NB4 (cell line): ENCODE data around the gene NATD1.

ENCODE experiments used
- DNase-seq: peaks from one replicate; pipeline ENCODE4 v3.0.0; 2010; ENCODE audit warnings: low read depth
- H3K4me3 ChIP-seq: one replicate; pipeline ENCODE4 v1.5.1; 2011; ENCODE audit warnings: mild to moderate bottlenecking, low read depth, low read length, moderate library complexity
- CTCF ChIP-seq: IDR thresholded peaks from one replicate; pipeline ENCODE4 v1.5.1; 2012; ENCODE audit warnings: low read depth, low read length
- MYC ChIP-seq: IDR thresholded peaks from 2 replicates; pipeline ENCODE4 v1.6.1; 2011; ENCODE audit warnings: low read depth, low read length
- POLR2A ChIP-seq: IDR thresholded peaks from 2 replicates; pipeline ENCODE4 v1.6.1; 2011; ENCODE audit warnings: mild to moderate bottlenecking; ENCODE audit not compliant: insufficient read length; ENCODE audit errors: extremely low read depth
- TF ChIP-seq, protein P1 (sequence below): IDR thresholded peaks from 2 replicates; pipeline ENCODE4 v1.6.1; 2011; ENCODE audit warnings: low read depth, low read length

Gene NATD1

DNA sequence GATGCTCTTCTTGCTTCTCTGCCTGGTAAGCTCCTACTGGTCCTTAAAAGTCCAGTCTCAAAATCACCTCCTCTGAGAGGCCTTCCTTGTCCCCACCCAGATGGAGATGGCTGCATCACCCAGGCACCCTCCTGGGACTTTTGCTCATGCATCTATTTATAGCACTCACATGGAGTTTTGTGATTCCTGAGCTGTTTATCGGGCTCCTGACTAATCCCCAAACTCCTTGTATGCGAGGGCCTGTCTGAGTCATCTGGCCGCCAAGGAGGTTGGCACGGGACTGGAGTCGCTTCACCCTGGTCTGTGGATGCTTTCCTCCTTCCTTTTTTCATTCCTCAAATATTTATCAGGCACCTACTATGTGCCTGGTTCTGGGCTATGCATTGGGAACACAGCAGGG, 29.0 kb upstream of the NATD1 start:
- TF ChIP-seq MYC (no peak), CTCF (no peak), POLR2A (no peak)
- TF ChIP-seq, protein P1, sequence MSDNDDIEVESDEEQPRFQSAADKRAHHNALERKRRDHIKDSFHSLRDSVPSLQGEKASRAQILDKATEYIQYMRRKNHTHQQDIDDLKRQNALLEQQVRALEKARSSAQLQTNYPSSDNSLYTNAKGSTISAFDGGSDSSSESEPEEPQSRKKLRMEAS = no peak
- no peak overlapping the region for H3K4me3 ChIP-seq
- DNase-seq = no peak

- H3K4me3 ChIP-seq = no peak overlapping the region
- DNase-seq = peak; percentile 88
- TF ChIP-seq POLR2A (no peak), MYC (peak; percentile 98), CTCF (peak; percentile 94)
- TF ChIP-seq, protein P1 = peak; percentile 99
Observed at GRCh38 chr17:21280081-21280518, 26.9 kb upstream of the NATD1 start.

DNA sequence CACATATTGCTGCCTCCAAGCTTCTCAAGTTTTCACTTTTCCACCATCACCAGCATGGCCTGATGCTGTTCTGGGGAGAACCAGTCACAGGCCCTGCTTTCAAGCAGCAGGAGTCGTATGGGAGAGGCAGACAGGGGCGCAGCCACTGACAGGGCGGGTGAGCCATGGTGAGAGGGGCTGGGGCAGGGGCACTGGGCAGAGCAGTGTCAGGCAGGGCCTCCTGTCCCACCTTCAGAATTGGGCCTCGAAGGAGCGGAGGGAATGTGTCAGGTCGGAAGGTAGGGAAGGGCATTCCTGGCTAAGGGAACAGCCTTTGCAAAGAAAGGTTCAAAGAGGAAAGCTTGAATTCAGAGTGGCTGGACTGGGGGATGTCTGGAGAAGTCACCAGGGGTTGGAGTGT, 26.4 kb upstream of the NATD1 start:
- TF ChIP-seq, protein P1 = no peak
- TF ChIP-seq CTCF (no peak), POLR2A (no peak), MYC (no peak)
- no peak overlapping the region for H3K4me3 ChIP-seq

DNA sequence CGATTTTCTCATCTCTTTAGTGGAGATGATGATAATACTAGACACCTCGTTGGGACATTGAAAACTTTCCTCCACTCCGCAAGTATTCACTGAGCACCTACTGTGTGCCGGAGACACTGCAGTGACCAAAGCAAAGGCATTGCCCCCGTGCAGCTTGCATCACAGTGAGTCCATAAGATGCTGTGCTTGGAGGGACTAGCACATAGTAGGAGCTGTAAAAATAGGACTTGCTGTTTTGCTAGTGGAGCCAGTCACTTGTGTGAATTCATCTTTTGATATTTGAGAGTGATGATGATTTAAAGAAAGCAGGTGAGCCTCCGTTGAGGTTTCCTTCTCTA, 26.0 kb upstream of the NATD1 start:
- no peak for TF ChIP-seq CTCF
- no peak for TF ChIP-seq POLR2A
- TF ChIP-seq, protein P1 = no peak
- H3K4me3 ChIP-seq = no peak overlapping the region
- DNase-seq = no peak

More for the DNA sequence above, 26.4 kb upstream of the NATD1 start:
- no peak for DNase-seq

- DNase-seq = peak; percentile 30
- TF ChIP-seq MYC (no peak), CTCF (no peak), POLR2A (no peak)
- TF ChIP-seq, protein P1 = no peak
- no peak overlapping the region for H3K4me3 ChIP-seq
Observed at GRCh38 chr17:21278450-21279197, 25.4 kb upstream of the NATD1 start.

GRCh38 chr17:21277332-21277731, 24.1 kb upstream of the NATD1 start:
- no peak for DNase-seq
- TF ChIP-seq POLR2A (no peak), CTCF (no peak), MYC (no peak)
- TF ChIP-seq, protein P1 = no peak
- no peak overlapping the region for H3K4me3 ChIP-seq
